GM21360 (cell line): ENCODE measurements around the gene ACVR2A.

Experiments used
- ATAC-seq: cut with Tn5 transposase; IDR thresholded peaks from one replicate; pipeline ENCODE4 v1.9.1; 2021; ENCODE audit warnings: mild to moderate bottlenecking, moderate library complexity; ENCODE audit not compliant: unreplicated experiment

ACVR2A gene

GRCh38 chr2:147854557-147855134 lies 9.8 kb downstream of the ACVR2A start:
- ATAC-seq, result no peak

GRCh38 chr2:147855316-147855715 lies 10.5 kb downstream of the ACVR2A start:
- ATAC-seq, result no peak

- ATAC-seq, result no peak
Measured at GRCh38 chr2:147855977-147856376, 11.1 kb downstream of the ACVR2A start.

DNA sequence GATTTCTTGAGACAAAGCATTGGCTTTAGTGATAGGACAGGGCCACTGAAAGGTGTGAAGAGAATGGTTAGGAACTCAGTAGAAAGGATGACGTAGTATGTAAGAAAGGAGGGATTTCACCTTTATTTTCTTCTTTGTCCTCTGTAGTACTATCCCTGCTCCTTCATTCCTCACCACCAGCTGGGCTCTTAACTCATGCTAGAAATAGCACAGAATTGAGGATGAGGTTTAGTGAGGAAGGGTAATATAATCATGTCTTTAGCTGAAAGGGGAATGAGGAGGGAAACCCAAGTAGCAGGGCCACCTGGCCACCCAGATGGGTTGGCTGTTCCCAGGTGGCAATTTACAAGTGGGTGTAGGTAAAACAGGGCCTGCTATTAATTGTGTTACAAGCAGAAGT lies 15.2 kb downstream of the ACVR2A start:
- no peak for ATAC-seq

GRCh38 chr2:147862859-147863516 lies 18.2 kb downstream of the ACVR2A start:
- ATAC-seq, result no peak

- ATAC-seq, result no peak
Measured at GRCh38 chr2:147863835-147864234, 19.0 kb downstream of the ACVR2A start.

DNA sequence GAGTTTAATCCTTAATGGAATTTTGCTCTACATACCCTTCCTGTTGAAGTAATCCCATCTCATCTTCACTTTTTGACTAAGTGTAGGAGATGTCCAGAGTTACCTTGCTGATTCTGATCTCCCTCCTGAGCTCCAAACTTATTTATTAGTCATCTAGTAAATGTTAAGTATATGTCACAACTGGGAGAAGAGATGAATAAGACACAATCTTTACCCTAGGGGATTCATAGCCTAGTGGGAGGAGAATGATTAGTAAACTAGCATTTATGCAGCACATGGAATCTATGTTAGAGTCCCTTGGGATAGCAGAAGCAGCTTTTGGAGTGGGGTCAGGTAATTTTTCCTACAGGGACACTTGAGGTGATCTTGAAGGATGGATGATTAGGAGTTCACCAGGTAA lies 20.7 kb downstream of the ACVR2A start:
- ATAC-seq, result no peak

GRCh38 chr2:147867050-147867449 lies 22.2 kb downstream of the ACVR2A start:
- ATAC-seq, result no peak

GRCh38 chr2:147869934-147870333 lies 25.1 kb downstream of the ACVR2A start:
- ATAC-seq, result no peak

DNA sequence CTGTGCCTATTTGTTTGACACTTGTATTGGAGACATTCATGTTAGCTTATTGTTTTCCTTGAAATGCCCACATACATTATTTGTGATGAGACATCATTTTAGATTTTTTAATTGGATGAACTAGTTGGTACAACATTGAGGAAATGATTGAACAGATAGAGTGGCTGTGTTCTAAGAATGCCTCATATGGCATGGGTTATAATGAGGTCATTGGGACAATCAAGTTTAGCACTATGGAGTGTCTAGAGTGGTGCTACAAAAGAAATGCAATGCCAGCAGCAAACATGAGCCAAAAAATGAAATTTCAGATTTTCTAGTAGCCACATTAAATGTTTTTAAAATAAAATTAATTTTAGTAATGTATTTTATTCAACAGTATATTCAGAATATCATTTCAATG lies 28.1 kb downstream of the ACVR2A start:
- ATAC-seq, result no peak

GRCh38 chr2:147873859-147874483 lies 29.1 kb downstream of the ACVR2A start:
- no peak for ATAC-seq

- no peak for ATAC-seq
Measured at GRCh38 chr2:147879846-147880245, 35.0 kb downstream of the ACVR2A start.

GRCh38 chr2:147882631-147883030 lies 37.8 kb downstream of the ACVR2A start:
- no peak for ATAC-seq

DNA sequence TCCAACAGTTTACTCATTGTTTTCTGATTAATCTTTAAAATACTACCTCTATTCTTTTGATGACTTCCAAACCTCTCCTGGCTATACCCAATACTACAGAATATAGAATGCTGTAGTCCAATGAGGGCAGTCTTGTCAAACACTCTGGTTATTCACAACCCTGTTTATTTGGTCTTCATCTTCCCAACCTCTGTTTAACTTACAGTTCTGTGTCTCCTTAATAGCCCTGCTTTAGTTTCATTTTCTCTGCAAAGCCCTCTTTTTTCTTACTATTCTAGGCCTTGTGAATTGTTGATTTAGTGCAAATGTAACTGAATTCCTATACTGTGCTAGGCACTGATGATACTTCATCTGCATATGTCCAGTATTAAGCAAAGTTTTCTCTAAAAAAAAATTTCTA lies 40.0 kb downstream of the ACVR2A start:
- ATAC-seq, result no peak

DNA sequence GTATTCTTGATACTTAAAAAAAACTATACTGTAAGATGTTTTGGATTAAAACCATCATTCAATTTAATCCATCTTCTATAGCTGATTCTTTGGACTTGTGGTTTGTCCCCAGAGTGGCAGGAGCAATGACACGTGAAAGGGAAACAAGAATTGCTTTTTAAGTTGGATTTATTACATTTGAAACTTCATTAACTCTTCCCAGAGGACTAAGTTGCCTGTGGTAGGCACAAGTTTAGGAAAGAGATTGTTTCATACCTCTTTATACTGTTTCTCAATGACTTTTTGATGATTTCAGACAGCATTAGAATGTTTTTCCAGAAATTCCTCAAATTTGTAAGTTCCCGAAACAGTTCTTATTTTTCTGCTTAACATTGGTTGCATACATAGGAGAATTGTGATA lies 41.3 kb downstream of the ACVR2A start:
- ATAC-seq, result no peak

- ATAC-seq, result no peak
Measured at GRCh38 chr2:147888680-147889079, 43.9 kb downstream of the ACVR2A start.

DNA sequence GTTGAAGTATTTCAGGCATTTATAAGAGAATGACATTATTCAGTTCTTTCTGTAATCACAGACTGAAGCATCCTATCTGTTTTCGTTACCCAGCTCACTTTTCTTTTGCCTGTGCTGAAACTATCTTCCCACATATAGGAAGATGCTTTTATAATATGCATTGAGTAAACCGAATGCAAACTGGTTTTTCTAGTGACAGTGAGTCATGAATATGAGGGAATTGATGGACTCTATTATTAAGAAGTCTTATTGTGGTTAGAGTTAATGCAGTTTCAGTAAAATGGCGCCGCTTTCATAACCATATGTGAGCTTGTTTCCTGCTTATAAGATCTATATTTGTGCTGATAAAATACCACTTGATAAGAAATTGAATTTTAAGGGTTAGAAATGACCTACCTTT lies 59.2 kb downstream of the ACVR2A start:
- ATAC-seq, result no peak

GRCh38 chr2:147909178-147909577 lies 64.3 kb downstream of the ACVR2A start:
- no peak for ATAC-seq

DNA sequence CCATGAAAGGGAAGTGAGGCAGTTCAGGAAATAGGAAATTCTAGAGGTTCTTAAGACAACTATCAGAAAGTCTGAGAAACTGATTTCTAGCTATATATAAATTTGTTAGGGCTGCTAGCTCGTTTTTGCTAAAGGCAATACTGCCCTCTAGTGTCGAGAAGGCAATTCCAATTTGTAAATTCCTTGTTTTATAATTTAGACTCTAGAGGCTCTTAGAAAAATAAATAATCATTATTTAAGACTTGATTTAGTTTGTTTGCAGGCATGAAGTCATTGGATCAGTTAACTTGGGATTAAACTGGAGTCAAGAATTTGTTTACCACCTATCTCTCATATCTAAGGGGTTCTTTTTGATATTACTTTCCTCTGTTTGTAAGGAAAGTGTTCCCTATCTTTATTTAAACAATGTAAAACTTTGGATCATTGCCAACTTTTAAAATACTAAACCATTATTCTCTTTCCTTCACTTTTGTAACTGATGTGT lies 66.2 kb downstream of the ACVR2A start:
- no peak for ATAC-seq

DNA sequence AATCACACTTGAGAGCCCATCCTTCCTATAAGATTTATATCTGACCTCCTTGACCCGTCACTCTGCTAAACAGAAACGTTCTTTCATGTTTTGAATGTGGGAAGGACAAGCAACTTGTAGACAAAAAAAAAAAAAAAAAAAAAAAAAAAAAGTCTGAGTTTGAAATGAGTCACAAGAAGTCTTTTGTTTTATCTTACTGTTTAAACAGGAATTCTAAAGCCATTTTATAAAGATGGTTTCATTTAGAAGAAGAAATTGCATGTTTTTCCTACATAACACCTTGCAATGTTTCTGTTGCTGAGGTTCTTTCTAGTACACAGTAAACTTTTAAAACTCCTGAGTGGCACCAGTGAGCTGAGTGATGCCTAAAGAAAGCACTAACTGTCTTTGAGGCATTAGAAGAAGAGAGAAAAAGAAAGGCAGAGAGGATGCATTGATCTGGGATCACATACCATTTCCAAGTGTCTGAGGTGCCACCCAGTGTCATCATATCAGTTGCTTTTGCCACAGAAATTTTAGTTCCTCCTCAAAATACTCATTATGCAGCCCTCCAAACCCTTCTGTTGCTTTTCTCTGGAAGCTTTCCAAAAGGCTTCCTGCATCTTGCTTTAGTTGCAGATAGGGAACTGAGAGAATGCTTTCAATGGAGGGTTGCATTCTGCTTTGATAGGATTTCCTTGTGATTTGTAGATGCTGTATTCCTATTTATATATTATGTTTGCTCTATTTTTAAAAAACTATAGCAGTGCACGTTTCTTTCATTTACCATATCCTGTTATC lies 69.1 kb downstream of the ACVR2A start:
- no peak for ATAC-seq

DNA sequence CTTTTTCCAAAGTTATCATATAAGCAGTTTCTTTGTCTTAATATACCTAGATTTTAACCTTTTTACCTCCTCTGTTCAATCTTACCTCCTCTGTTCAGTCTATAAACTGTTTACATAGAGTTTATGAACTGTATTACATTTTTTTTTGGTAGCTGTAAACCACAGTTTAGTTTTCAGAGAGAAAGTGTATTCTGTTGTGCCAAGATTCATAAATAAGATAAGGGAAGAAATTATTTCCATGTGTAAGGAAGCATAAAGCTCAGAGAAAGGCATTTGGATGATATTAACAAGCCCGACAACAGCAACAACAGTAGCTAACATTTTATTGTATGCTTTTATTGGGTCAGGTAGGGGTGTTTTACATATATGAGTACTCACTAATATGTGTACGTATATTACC lies 71.2 kb downstream of the ACVR2A start:
- no peak for ATAC-seq

- ATAC-seq, result no peak
Measured at GRCh38 chr2:147916723-147917122, 71.9 kb downstream of the ACVR2A start.
